GM12864 (cell line): ENCODE measurements around the gene GJB6.

Experiments used
- DNase-seq: peaks from one replicate; pipeline ENCODE4 v3.0.0-alpha.2; 2011; ENCODE audit warnings: low read depth
- H3K4me3 ChIP-seq: 2 replicates; pipeline ENCODE4 v1.5.1; 2011; ENCODE audit warnings: mild to moderate bottlenecking, low read depth, low read length, control low read depth
- CTCF ChIP-seq: IDR thresholded peaks from 2 replicates; pipeline ENCODE4 v1.5.1; 2011; ENCODE audit warnings: low read depth, mild to moderate bottlenecking, moderate library complexity, low read length, control low read depth, inconsistent platforms; ENCODE audit errors: missing control alignments

The GJB6 gene

GRCh38 chr13:20264271-20265018, 32.3 kb upstream of the GJB6 start:
- no peak for TF ChIP-seq CTCF
- DNase-seq, result no peak
- H3K4me3 ChIP-seq, result no peak overlapping the region

- DNase-seq, result no peak
- TF ChIP-seq CTCF, result no peak
- no peak overlapping the region for H3K4me3 ChIP-seq
These were observed 31.4 kb upstream of the GJB6 start for GRCh38 chr13:20263393-20264044.

GRCh38 chr13:20258963-20259288, 26.8 kb upstream of the GJB6 start:
- TF ChIP-seq CTCF, result no peak
- DNase-seq, result no peak
- no peak overlapping the region for H3K4me3 ChIP-seq

- no peak for DNase-seq
- TF ChIP-seq CTCF, result no peak
- no peak overlapping the region for H3K4me3 ChIP-seq
These were observed 26.3 kb upstream of the GJB6 start for GRCh38 chr13:20258208-20258962.

GRCh38 chr13:20254076-20254475, 22.0 kb upstream of the GJB6 start:
- no peak for DNase-seq
- H3K4me3 ChIP-seq, result no peak overlapping the region
- TF ChIP-seq CTCF, result no peak

- no peak overlapping the region for H3K4me3 ChIP-seq
- TF ChIP-seq CTCF, result no peak
- no peak for DNase-seq
These were observed 17.8 kb upstream of the GJB6 start for GRCh38 chr13:20249913-20250312.
